Vagina (tissue), 2 donors: ENCODE results near the gene PRPF6. TPM values are rescaled to one million over a fixed set of nuclear protein-coding genes. Genes with fewer than 3 reads are reported as not detected.
A peak's percentile ranks its signal among the peaks of the same experiment; 100 is the strongest.

Source experiments
- DNase-seq, 2 donors: peaks; one replicate each; pipeline ENCODE4 v3.0.0-alpha.2; 2017; ENCODE audit errors: extremely low spot score in 2 of 2
- H3K27ac ChIP-seq: fragments of 200-600 bp; sonication (generic); one replicate; pipeline ENCODE4 v1.5.1; 2019
- H3K27me3 ChIP-seq: fragments of 200-600 bp; sonication (generic); one replicate; pipeline ENCODE4 v1.5.1; 2019
- H3K36me3 ChIP-seq, 2 donors: fragments of 200-600 bp; sonication (generic); one replicate each; pipeline ENCODE4 v1.5.1; 2017 to 2019
- H3K4me1 ChIP-seq: fragments of 200-600 bp; sonication (generic); one replicate; pipeline ENCODE4 v1.5.1; 2019
- H3K4me3 ChIP-seq, 2 donors: fragments of 200-600 bp; sonication (generic); 1 replicate in 1 of 2; 2 replicates in 1 of 2; pipeline ENCODE4 v1.5.1; 2016 to 2019
- H3K9me3 ChIP-seq: fragments of 200-600 bp; sonication (generic); one replicate; pipeline ENCODE4 v1.5.1; 2019
- POLR2A ChIP-seq, 2 donors: fragments of 450-650 bp; IDR thresholded peaks; one replicate each; pipeline ENCODE4 v1.6.1; 2017; ENCODE audit warnings: antibody characterized with exemption in 2 of 2, mild to moderate bottlenecking in 2 of 2, moderate library complexity in 2 of 2
- POLR2AphosphoS5 ChIP-seq, 2 donors: sonication (generic); formaldehyde crosslinking; IDR thresholded peaks; one replicate each; pipeline ENCODE4 v1.9.0; 2017; ENCODE audit warnings: antibody characterized with exemption in 2 of 2, mild to moderate bottlenecking in 2 of 2, low read depth in 1 of 2; ENCODE audit not compliant: insufficient read depth in 1 of 2
- intact Hi-C: fragments of 100-400 bp; cut with DNase I; formaldehyde crosslinking; loops from one replicate; pipeline ENCODE4 v1.15.1; 2023
- total RNA-seq: library from RNA; depleted of rRNA; stranded (reverse); fragments of >200 nt; gene quantifications from one replicate; pipeline ENCODE4 v1.2.3, GENCODE V29; 2016
- TF ChIP-seq, protein P1 (sequence below), 3 experiments: fragments of 450-650 bp in 2 of 3; fragments of 200-600 bp in 1 of 3; sonication (generic) in 1 of 3; IDR thresholded peaks; one replicate each; pipeline ENCODE4 v1.5.1; 2017 to 2019; ENCODE audit warnings: antibody characterized with exemption in 3 of 3, mild to moderate bottlenecking in 2 of 3, moderate library complexity in 2 of 3

Gene PRPF6
- total RNA-seq, 1 donor from 2014 or later = 50.6 TPM

DNA sequence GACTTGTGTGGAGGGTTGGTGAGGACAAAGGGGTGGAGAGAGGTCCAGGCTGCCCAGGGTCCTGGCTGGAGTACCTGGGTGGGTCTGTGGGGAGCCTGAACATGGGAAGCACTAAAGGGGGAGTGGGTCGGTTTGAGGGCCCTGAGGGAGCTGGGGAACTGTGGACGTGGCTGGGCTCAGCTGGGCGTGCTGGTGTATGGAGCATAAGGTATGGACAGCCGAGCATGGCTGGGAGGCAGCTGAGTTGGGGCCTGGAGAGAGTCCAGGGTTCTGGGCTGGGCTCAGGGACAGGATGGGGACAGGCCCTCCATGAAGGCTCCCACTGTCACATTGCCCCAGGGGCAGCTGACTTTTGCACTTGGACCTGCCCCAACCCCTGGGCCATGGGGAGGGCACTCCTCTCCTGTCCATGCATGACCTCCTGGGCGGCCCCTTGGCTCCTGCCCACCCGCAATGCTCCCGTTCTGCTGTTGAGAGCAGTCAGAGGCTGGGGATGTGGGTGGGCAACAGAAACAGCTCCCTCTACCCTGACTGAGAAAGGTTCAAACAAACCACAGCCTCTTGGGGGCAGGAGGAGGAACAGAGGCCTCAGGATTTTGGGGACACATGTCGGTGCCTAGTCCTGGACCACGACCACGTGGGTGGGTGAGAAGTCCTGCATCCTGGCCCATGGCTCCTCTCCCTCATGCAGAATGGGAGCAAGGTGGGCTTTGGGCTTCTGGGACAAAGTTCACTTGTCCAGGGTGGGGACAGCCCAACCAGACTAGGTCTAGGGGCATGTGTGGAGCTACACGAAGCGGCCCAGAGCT lies 59.5 kb downstream of the PRPF6 start:
- no peaks in the 10 kb centered on the region for H3K36me3 ChIP-seq
- H3K4me3 ChIP-seq = no peak overlapping the region
- intact Hi-C loops = no loop called here
- DNase-seq = no peak
- H3K27ac ChIP-seq = no peak overlapping the region
- peaks cover 7% of the 10 kb centered on the region for H3K27me3 ChIP-seq
- no peak for TF ChIP-seq POLR2A (IDR thresholded peaks at IDR 0.05)
- TF ChIP-seq, protein P1, sequence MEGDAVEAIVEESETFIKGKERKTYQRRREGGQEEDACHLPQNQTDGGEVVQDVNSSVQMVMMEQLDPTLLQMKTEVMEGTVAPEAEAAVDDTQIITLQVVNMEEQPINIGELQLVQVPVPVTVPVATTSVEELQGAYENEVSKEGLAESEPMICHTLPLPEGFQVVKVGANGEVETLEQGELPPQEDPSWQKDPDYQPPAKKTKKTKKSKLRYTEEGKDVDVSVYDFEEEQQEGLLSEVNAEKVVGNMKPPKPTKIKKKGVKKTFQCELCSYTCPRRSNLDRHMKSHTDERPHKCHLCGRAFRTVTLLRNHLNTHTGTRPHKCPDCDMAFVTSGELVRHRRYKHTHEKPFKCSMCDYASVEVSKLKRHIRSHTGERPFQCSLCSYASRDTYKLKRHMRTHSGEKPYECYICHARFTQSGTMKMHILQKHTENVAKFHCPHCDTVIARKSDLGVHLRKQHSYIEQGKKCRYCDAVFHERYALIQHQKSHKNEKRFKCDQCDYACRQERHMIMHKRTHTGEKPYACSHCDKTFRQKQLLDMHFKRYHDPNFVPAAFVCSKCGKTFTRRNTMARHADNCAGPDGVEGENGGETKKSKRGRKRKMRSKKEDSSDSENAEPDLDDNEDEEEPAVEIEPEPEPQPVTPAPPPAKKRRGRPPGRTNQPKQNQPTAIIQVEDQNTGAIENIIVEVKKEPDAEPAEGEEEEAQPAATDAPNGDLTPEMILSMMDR (IDR thresholded peaks at IDR 0.05) = no peak
- no peak for TF ChIP-seq POLR2AphosphoS5 (IDR thresholded peaks at IDR 0.05; ENCODE audit: insufficient read depth in 1 of 2, low read depth in 1 of 2)
- H3K4me1 ChIP-seq = peaks cover 46% of the 10 kb centered on the region
- H3K9me3 ChIP-seq = no peaks in the 10 kb centered on the region

DNA sequence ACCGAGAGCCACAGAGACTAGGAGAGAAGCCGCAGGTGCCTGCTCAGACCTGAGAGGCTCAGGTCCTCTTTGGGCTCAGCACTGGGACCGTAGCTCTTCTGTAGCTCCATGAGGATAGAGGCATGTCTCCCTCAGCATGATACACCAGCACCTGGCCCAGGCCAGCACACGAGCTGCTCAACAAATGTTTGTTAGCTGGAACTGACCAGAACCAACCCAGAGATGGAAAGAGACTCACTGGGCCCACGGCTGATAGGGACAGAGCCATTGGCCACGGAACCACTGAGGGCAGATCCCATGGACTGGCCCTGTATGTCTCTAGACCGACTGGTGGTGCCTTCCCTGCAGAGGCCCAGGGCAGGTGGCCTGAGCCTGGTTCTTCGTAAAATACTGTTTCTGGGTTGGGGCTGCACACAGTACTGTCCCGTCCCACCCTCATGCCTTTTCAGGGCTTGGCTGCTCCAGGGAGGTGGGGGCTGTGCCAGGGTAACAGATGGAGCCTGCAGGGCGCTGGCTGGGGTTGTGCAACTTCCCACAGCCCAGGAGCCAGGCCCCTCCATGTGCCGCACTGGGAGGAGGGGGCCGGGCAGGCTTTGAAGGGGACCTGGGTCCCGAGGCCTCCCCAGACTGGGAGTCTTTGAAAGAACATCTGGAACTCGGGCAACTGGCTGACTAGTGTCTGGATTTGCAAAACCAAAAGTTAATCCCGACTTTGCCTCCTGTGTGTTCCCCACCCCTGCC lies 60.3 kb downstream of the PRPF6 start:
- Histone ChIP-seq H3K27me3 (peaks cover 7% of the 10 kb centered on the region), H3K4me1 (peaks cover 46% of the 10 kb centered on the region)

DNA sequence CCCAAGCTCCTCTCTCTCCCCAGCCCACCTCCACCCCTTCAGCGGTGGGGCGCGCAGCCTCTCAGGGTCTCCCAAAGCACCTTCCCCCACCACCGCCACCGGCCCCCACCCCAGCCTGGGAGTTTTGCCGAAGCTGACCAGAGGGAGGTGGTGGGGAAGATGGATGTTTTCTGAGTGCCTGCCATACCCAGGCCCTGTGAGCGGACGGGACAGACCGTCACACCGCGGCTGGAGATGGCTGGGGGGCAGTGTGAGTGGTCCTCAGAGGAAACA lies 60.8 kb downstream of the PRPF6 start:
- Histone ChIP-seq H3K36me3 (no peaks in the 10 kb centered on the region), H3K9me3 (no peaks in the 10 kb centered on the region), H3K27ac (no peak overlapping the region), H3K27me3 (peaks cover 7% of the 10 kb centered on the region), H3K4me1 (peaks cover 46% of the 10 kb centered on the region), H3K4me3 (peak overlapping the region; percentile 33 to 37)
- intact Hi-C loops = no loop called here
- TF ChIP-seq POLR2A (IDR thresholded peaks at IDR 0.05) (no peak), POLR2AphosphoS5 (IDR thresholded peaks at IDR 0.05; ENCODE audit: insufficient read depth in 1 of 2, low read depth in 1 of 2) (no peak)
- TF ChIP-seq, protein P1 (IDR thresholded peaks at IDR 0.05) = no peak
- DNase-seq = no peak

More for the DNA sequence above, 60.3 kb downstream of the PRPF6 start:
- TF ChIP-seq POLR2AphosphoS5 (IDR thresholded peaks at IDR 0.05; ENCODE audit: insufficient read depth in 1 of 2, low read depth in 1 of 2) (no peak), POLR2A (IDR thresholded peaks at IDR 0.05) (no peak)
- TF ChIP-seq, protein P1 (IDR thresholded peaks at IDR 0.05) = no peak
- intact Hi-C loops = no loop called here
- Histone ChIP-seq H3K27ac (no peak overlapping the region), H3K9me3 (no peaks in the 10 kb centered on the region), H3K36me3 (no peaks in the 10 kb centered on the region), H3K4me3 (peak overlapping the region in 1 of 2 donors; percentile 33)
- no peak for DNase-seq

DNA sequence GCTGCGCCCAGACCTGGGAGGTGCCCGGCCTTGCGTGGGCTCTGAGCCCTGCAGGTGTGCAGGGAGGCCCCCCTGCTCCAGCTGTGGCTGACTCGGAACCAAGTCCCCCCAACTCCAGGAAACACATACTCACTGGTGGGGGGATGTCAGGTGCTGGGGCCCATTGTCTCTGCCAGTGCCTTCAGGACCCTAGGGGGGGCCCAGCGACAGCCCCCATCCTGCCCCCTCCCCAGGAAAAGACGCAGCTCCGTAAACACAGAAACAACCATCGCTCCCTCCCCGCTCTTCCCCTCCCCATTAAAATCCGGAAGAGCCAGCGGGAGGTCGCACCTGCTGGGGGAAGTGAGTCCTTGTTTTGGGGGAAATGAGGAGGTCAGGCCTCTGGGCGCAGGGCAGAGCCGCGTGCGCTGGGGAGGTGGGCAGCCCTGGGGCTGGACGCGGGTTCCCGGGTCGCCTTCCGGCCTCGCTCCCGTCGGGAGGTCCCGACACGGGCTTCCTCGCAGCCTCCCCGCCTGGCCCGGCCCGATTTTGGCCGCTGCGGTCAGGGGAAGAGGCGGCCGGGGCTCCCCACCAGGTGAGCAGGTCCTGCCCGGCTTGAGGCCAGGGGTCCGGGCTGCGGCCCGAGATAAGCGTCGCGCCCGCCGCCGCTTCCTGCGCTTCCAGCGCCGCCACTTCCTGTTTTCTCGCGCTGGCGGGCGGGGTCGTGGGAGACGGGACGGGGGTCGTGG lies 61.3 kb downstream of the PRPF6 start:
- Histone ChIP-seq H3K9me3 (no peaks in the 10 kb centered on the region), H3K4me1 (peaks cover 46% of the 10 kb centered on the region), H3K27ac (peak overlapping the region; percentile 39), H3K27me3 (peaks cover 7% of the 10 kb centered on the region), H3K36me3 (no peaks in the 10 kb centered on the region), H3K4me3 (peak overlapping the region; percentile 33 to 37)
- no peak for DNase-seq
- TF ChIP-seq, protein P1 (IDR thresholded peaks at IDR 0.05) = no peak
- TF ChIP-seq POLR2AphosphoS5 (IDR thresholded peaks at IDR 0.05; ENCODE audit: insufficient read depth in 1 of 2, low read depth in 1 of 2) (no peak), POLR2A (IDR thresholded peaks at IDR 0.05) (no peak)
- intact Hi-C loops = no loop called here
